ENCODE data around the gene TWSG1.

The TWSG1 gene

GRCh38 chr18:9334329-9334972 lies at the start of gene TWSG1:
TSS of gene TWSG1 (plus strand) at chr18:9334773. CDS start at chr18:9337230, 2,457 bp downstream.
- peak; percentile 82 to 93 (median 91) for DNase-seq

- DNase-seq = no peak
Observed at GRCh38 chr18:9285604-9286003, 49.0 kb upstream of the TWSG1 start.

- no peak for DNase-seq
Observed at GRCh38 chr18:9287036-9287435, 47.5 kb upstream of the TWSG1 start.

GRCh38 chr18:9289698-9290097 lies 44.9 kb upstream of the TWSG1 start:
- DNase-seq = no peak

GRCh38 chr18:9290156-9290555 lies 44.4 kb upstream of the TWSG1 start:
- DNase-seq = no peak

GRCh38 chr18:9292047-9292446 lies 42.5 kb upstream of the TWSG1 start:
- DNase-seq = no peak

- no peak for DNase-seq
Observed at GRCh38 chr18:9293948-9294347, 40.6 kb upstream of the TWSG1 start.

GRCh38 chr18:9296233-9297006 lies 38.2 kb upstream of the TWSG1 start:
- no peak for DNase-seq

GRCh38 chr18:9297007-9297393 lies 37.6 kb upstream of the TWSG1 start:
- DNase-seq = no peak

GRCh38 chr18:9304388-9305070 lies 30.0 kb upstream of the TWSG1 start:
- no peak for DNase-seq

GRCh38 chr18:9319333-9319732 lies 15.2 kb upstream of the TWSG1 start:
- DNase-seq = no peak

GRCh38 chr18:9321017-9321452 lies 13.5 kb upstream of the TWSG1 start:
- no peak for DNase-seq

- no peak for DNase-seq
Observed at GRCh38 chr18:9321736-9322135, 12.8 kb upstream of the TWSG1 start.

- no peak for DNase-seq
Observed at GRCh38 chr18:9322744-9323143, 11.8 kb upstream of the TWSG1 start.

GRCh38 chr18:9323750-9324445 lies 10.7 kb upstream of the TWSG1 start:
- no peak for DNase-seq

GRCh38 chr18:9325716-9326115 lies 8.9 kb upstream of the TWSG1 start:
- no peak for DNase-seq

GRCh38 chr18:9328776-9329175 lies 5.8 kb upstream of the TWSG1 start:
- DNase-seq = no peak

- no peak for DNase-seq
Observed at GRCh38 chr18:9329471-9329870, 5.1 kb upstream of the TWSG1 start.

GRCh38 chr18:9330419-9330818 lies 4.2 kb upstream of the TWSG1 start:
- DNase-seq = no peak

- DNase-seq = peak in 3 of 6 experiments; percentile 44 to 77 (median 52)
Observed at GRCh38 chr18:9333441-9334328, 888 bp upstream of the TWSG1 start.

GRCh38 chr18:9334973-9335696 lies 562 bp downstream of the TWSG1 start:
- peak in 3 of 6 experiments; percentile 4 to 46 (median 41) for DNase-seq

GRCh38 chr18:9335697-9336045 lies 1.1 kb downstream of the TWSG1 start:
- no peak for DNase-seq

Data from stimulated activated naive CD4-positive, alpha-beta T cell (primary cell).